DND-41 (cell line): ENCODE data around the gene ARFGEF3.

Experiments
- ATAC-seq: fragments of 200-7000 bp; cut with Tn5 transposase; 3 replicates; pipeline ENCODE4 v1.9.1; 2021; ENCODE audit warnings: low read depth; ENCODE audit not compliant: insufficient read depth
- DNase-seq: peaks from one replicate; pipeline ENCODE4 v3.0.0-alpha.2; 2020
- H2AFZ ChIP-seq: 2 replicates; pipeline ENCODE4 v1.6.0; 2012; ENCODE audit warnings: low read depth, low read length
- H3K27ac ChIP-seq: 2 replicates; pipeline ENCODE4 v1.5.1; 2012; ENCODE audit warnings: low read length, inconsistent platforms
- H3K27me3 ChIP-seq: fragments of 200-600 bp; sonication (generic); 2 replicates; pipeline ENCODE4 v1.6.0; 2012; ENCODE audit warnings: low read length, mild to moderate bottlenecking, inconsistent platforms; ENCODE audit not compliant: insufficient read depth, poor library complexity
- H3K36me3 ChIP-seq: 2 replicates; pipeline ENCODE4 v1.5.1; 2012; ENCODE audit warnings: low read length, inconsistent platforms; ENCODE audit not compliant: insufficient read depth
- H3K4me1 ChIP-seq: 2 replicates; pipeline ENCODE4 v1.5.1; 2012; ENCODE audit warnings: mild to moderate bottlenecking, low read length; ENCODE audit not compliant: insufficient read depth
- H3K4me2 ChIP-seq: 2 replicates; pipeline ENCODE4 v1.6.0; 2012; ENCODE audit warnings: mild to moderate bottlenecking, moderate library complexity, low read length, inconsistent platforms; ENCODE audit not compliant: insufficient read depth
- H3K4me3 ChIP-seq, 2 experiments: fragments of 200-600 bp in 1 of 2; shearing (Covaris generic) in 1 of 2; 2 replicates each; pipeline ENCODE4 v1.5.1; 2012 to 2016; ENCODE audit warnings: inconsistent platforms in 2 of 2, low read length in 2 of 2, mild to moderate bottlenecking in 2 of 2, low read depth in 1 of 2, moderate library complexity in 1 of 2
- H3K79me2 ChIP-seq: 2 replicates; pipeline ENCODE4 v1.6.0; 2012; ENCODE audit warnings: low read length, inconsistent platforms; ENCODE audit not compliant: insufficient read depth
- H3K9ac ChIP-seq: 2 replicates; pipeline ENCODE4 v1.6.0; 2012; ENCODE audit warnings: low read depth, mild to moderate bottlenecking, inconsistent platforms, low read length, moderate library complexity
- H3K9me3 ChIP-seq: 2 replicates; pipeline ENCODE4 v1.5.1; 2012; ENCODE audit warnings: low read length, moderate library complexity, mild to moderate bottlenecking, inconsistent platforms; ENCODE audit not compliant: insufficient read depth, severe bottlenecking
- H4K20me1 ChIP-seq: 2 replicates; pipeline ENCODE4 v1.6.0; 2012; ENCODE audit warnings: low read length; ENCODE audit not compliant: insufficient read depth
- EZH2 ChIP-seq: IDR thresholded peaks from 3 replicates; pipeline ENCODE4 v1.6.1; 2012; ENCODE audit warnings: borderline replicate concordance, low read depth, mild to moderate bottlenecking, moderate library complexity, low read length, inconsistent platforms; ENCODE audit not compliant: severe bottlenecking
- TF ChIP-seq, protein P1 (sequence below): IDR thresholded peaks from 2 replicates; pipeline ENCODE4 v1.5.1; 2012; ENCODE audit warnings: borderline replicate concordance, low read length, moderate library complexity, mild to moderate bottlenecking; ENCODE audit not compliant: poor library complexity, severe bottlenecking; ENCODE audit errors: extremely low read depth

ARFGEF3 gene

DNA sequence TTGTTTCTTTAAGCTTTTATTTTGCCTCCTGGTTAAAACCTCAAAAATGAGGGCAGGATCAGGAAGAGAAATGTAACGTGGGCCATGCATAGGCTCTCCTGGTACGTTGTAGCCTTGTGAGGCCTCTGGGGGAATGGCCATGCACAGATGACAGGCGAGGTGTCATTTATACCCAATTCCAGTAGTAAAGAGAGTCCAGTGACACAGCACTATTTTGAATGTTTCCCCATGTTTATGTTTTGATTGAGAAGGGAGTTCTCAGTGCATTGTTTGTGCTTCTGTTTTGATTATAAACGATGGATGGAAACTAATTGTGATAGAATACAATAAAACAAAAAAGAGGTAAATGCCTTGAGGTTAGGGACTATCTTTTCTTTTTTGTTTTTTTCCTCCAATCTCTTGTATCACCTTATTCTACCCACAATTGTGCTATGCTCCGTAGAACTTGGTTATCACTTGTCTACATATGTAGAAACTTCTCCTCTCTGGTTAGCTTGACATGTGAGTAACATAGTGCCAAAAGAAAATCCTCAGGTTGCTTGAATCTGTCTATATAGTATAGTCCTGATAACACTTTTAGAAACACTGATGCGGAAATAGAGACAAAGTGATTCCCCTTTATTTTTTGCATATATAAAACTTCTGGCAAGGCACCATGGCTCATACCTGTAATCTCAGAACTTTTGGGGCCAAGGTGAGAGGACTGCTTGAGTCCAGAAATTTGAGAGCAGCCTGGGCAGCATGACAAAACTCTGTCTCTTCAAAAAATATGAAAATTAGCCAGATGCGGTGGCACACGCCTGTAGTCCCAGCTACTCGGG lies 209.1 kb downstream of the ARFGEF3 start:
- Histone ChIP-seq H3K4me2 (no peak overlapping the region), H3K79me2 (no peaks in the 10 kb centered on the region), H4K20me1 (no peaks in the 10 kb centered on the region), H3K27me3 (peaks cover 9% of the 10 kb centered on the region), H3K9me3 (no peaks in the 10 kb centered on the region), H2AFZ (no peak overlapping the region), H3K4me3 (no peak overlapping the region), H3K4me1 (no peaks in the 10 kb centered on the region), H3K9ac (no peak overlapping the region), H3K36me3 (no peaks in the 10 kb centered on the region), H3K27ac (no peak overlapping the region)
- TF ChIP-seq EZH2, result no peak
- no peak for DNase-seq
- ATAC-seq, result no peak

DNA sequence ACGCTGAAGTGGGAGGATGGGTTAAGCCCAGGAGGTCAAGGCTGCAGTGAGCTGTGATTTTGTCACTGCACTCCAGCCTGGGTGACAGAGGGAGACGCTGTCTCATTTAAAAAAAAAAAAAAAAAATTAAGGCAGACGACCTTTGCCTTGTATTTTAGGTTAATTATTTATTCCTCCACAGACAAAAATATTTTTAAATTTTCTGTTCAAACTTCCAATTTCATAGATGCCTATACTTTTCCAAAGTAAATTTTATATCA lies 209.6 kb downstream of the ARFGEF3 start:
- no peak overlapping the region for H2AFZ ChIP-seq
- no peak overlapping the region for H3K9ac ChIP-seq
- DNase-seq (no peak), ATAC-seq (no peak)
- H3K4me1 ChIP-seq, result no peaks in the 10 kb centered on the region
- TF ChIP-seq, protein P1, sequence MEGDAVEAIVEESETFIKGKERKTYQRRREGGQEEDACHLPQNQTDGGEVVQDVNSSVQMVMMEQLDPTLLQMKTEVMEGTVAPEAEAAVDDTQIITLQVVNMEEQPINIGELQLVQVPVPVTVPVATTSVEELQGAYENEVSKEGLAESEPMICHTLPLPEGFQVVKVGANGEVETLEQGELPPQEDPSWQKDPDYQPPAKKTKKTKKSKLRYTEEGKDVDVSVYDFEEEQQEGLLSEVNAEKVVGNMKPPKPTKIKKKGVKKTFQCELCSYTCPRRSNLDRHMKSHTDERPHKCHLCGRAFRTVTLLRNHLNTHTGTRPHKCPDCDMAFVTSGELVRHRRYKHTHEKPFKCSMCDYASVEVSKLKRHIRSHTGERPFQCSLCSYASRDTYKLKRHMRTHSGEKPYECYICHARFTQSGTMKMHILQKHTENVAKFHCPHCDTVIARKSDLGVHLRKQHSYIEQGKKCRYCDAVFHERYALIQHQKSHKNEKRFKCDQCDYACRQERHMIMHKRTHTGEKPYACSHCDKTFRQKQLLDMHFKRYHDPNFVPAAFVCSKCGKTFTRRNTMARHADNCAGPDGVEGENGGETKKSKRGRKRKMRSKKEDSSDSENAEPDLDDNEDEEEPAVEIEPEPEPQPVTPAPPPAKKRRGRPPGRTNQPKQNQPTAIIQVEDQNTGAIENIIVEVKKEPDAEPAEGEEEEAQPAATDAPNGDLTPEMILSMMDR, result no peak
- no peak for TF ChIP-seq EZH2
- no peaks in the 10 kb centered on the region for H3K36me3 ChIP-seq
- H3K27me3 ChIP-seq, result peaks cover 9% of the 10 kb centered on the region
- no peaks in the 10 kb centered on the region for H4K20me1 ChIP-seq
- H3K4me3 ChIP-seq, result no peak overlapping the region
- no peak overlapping the region for H3K27ac ChIP-seq
- no peaks in the 10 kb centered on the region for H3K79me2 ChIP-seq
- H3K4me2 ChIP-seq, result no peak overlapping the region
- no peaks in the 10 kb centered on the region for H3K9me3 ChIP-seq

DNA sequence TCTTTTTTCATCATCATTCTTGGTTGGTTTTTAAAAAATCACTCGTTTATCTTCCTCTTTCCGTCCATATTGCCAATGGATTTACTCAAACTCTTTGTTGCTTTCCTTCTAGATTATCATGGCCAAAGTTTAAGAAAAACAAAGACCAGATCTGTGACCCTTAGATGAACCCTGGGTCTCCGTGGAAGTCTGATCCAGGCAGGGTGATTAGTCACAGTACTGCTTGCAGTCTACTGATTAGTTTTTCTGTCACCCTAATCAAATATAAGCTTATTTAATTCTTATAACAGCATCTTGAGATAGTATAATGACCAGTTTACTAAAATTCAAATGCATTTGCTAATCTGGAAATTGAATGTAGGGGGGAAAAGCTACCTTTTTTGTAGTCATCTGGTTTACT lies 210.0 kb downstream of the ARFGEF3 start:
- H3K4me3 ChIP-seq, result no peak overlapping the region
- H4K20me1 ChIP-seq, result no peaks in the 10 kb centered on the region
- H3K4me1 ChIP-seq, result no peaks in the 10 kb centered on the region
- no peaks in the 10 kb centered on the region for H3K79me2 ChIP-seq
- ATAC-seq (no peak), DNase-seq (no peak)
- H3K9ac ChIP-seq, result no peak overlapping the region
- H3K27me3 ChIP-seq, result peaks cover 9% of the 10 kb centered on the region
- H3K9me3 ChIP-seq, result no peaks in the 10 kb centered on the region
- no peaks in the 10 kb centered on the region for H3K36me3 ChIP-seq
- no peak overlapping the region for H2AFZ ChIP-seq
- H3K4me2 ChIP-seq, result no peak overlapping the region
- TF ChIP-seq, protein P1, result no peak
- no peak for TF ChIP-seq EZH2
- H3K27ac ChIP-seq, result no peak overlapping the region

DNA sequence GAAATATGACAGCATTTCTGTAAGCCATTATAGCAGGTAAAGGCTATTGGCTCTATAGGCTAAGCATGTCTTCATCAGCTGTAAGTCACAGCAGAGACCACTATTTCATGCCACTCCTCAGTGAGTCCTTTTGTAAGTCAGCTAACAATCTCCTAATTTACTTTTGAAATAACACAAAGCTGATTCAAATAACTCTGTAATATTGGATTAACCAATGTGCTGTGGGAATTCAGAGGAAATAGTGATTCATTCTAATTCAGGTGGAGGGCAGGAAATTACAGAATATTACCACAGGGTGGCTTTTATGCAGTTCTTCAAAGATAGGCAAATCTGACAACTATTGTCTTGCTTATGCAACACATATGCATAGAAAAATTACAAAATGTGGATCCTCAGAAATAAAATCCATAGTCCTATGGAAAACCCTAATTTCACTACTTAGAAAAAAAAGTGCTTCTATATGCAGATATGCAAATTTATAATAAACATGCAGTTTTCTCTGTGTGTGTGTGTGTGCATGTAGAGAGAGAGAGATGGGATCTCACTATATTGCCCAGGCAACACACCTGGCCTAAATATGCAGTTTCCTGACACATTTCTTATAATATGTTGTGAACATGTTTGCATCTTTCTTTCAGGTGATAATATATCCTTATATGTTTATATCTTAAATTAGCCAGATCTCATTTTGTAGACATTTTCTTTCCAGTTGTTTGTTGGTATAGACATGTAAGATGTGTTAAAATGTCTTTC lies 211.1 kb downstream of the ARFGEF3 start:
- H4K20me1 ChIP-seq, result no peaks in the 10 kb centered on the region
- no peaks in the 10 kb centered on the region for H3K79me2 ChIP-seq
- TF ChIP-seq, protein P1, result peak; percentile 24
- no peak for TF ChIP-seq EZH2
- H3K27ac ChIP-seq, result no peak overlapping the region
- no peak overlapping the region for H3K9ac ChIP-seq
- H3K4me3 ChIP-seq, result no peak overlapping the region
- no peaks in the 10 kb centered on the region for H3K9me3 ChIP-seq
- H3K4me2 ChIP-seq, result no peak overlapping the region
- no peak for ATAC-seq
- H3K36me3 ChIP-seq, result no peaks in the 10 kb centered on the region
- DNase-seq, result no peak
- peaks cover 11% of the 10 kb centered on the region for H3K27me3 ChIP-seq
- H3K4me1 ChIP-seq, result no peaks in the 10 kb centered on the region
- no peak overlapping the region for H2AFZ ChIP-seq
